ENCODE data around the gene GPS1.

Gene GPS1

DNA sequence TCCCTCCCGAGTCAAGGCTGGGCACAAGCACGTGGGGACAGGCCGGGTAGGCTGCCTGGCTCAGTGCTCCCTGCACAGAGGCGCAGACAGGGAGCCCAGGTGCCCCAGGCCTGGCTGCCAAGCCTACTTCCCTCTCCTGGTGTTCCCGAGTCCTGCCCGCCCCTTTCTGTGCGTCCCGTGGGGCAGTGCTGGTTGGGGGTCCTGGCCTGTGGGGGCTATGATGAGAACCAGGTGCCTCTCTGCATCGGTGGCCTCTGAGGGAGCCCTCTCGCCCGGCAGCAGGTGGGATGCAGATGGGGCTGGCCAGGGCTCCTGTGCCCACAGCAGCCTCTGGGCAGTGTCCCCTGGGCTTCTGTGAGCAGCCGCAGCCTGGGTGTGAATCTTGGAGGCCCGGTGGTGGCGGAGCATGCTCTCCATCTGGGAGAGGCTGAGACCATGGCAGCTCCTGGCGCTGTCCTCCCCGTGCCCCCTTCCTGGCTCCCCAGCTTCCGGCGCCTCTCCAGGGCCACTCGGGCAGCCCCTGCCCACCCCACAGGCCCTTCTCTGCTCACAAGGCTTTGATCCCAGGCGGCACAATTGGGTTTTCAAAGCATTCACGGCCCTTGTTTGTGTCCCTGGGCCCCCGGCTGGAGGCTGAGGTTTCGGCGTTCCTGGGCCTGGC, 36.3 kb upstream of the GPS1 start:
- no peak for DNase-seq

DNA sequence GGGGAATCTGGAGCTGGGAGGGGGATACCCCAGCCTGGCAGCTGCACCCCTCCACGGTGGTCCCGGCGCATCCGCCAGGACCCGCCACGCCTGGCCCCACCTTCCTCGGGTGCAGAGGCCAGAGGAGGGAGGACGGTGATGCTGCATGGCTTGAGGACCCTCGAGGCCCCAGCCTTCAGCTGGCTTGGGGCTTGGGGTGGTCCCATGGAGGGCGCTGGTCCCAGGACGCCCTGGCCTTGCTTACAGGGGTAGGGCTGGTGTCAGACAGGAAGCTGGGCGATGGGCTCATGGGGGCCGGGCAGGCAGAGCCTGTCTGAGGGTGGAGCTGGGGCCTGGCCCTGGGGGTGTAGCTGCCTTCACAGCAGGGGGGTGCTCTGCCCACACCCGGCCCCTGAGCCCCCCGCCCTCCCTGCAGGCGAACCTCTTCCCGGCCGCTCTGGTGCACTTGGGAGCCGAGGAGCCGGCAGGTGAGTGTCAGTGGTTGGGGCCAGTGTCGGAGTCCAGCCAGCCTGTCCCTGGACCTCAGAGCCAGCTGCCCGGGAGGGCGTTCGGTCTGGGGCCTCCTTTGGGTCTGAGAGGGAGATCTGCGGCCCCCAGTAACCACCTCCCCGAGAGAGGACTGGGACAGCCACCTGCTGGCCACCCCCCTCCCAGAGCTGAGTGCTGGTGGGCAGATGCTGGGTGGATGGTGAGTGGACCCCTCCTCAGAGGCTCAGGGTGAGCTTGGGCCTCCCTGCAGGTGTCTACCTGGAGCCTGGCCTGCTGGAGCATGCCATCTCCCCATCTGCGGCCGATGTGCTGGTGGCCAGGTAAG, 35.4 kb upstream of the GPS1 start:
- no peak for DNase-seq

DNA sequence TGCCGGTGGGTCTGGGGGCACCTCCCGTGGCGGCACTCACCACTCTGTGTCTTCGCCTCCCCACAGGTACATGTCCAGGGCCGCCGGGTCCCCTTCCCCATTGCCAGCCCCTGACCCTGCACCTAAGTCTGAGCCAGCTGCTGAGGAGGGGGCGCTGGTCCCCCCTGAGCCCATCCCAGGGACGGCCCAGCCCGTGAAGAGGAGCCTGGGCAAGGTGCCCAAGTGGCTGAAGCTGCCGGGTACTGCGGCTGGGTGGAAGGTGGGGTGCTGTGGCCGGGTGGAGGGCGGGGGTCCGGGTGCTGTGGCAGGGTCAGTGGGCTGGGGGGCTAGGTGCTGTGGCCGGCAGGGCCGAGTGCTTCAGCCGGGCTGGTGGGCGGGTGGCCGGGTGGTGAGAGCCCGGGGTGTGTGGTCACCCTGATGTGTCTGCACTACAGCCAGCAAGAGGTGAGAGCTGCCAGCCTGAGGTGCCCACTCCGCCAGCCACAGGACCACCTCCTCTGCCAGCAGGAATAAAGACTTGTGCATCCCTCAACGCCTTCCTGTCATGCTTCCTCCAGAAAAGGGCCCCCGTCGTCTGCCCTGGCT, 34.7 kb upstream of the GPS1 start:
- DNase-seq: no peak

DNA sequence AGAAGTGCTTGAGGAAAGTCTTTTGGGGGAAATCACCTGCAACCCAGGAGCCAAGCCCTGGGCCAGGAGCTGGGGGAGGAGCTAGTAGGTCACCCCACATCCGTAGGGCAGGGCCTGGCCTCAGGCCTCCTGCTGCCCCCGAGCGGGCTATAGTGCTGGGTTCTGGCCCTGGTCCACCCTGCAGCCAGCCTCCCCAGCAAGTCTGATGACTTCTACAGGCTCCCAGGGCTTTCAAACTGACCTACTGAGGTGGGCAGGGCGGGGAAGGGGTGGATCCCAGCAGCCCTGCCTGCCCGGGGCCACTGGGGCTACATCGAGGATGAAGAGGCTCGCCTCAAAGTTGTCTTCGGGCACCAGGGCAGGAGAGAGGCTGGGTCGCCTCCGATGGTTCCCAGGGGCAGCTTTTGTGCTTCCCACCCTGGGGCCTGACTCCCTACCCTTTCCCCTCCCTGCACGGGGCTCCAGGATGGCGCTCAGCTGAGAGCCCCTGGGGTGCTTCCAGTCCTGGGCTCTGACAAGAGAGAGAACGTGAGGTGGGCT, 34.0 kb upstream of the GPS1 start:
- DNase-seq: no peak

DNA sequence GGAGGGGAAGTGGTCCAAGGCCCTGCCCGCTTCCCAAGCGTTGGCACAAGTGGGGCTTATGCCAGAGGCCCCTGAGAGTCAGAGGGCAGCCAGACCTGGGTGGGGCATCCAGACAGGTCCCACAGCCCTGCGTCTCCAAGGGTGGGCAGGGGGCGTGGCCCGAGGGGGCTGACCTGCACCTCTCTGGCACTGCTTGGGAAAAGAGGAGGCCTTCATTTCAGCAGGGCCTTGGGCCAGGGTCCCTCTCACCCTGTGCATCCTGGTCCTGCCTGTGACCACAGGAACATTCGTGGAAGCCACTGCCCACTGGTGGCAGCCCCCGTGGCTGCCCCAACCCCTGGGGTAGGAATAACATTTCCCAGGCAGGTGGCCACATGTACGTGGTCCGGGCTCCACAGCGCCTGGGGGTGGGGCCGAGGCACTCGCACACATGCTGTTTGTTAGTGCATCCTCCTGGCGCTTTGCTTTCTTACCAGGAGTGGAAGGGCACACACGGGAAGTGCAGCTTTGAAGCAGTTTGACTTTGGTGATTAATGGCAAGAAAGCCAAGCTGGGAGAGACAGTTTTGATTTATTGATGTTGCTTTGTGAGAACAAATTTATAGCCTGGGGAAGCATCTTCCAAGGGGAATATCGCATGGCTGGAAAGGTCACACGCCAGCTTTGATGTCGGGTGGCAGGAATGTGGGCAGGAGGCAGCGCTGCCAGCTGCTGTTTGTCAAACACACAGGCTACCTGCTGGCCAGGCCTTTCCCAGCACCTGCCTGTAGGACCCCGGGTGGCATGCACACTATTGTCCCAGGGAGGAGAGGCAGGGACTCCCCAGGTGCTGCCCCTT, 33.3 kb upstream of the GPS1 start:
- peak; percentile 90 for DNase-seq

DNA sequence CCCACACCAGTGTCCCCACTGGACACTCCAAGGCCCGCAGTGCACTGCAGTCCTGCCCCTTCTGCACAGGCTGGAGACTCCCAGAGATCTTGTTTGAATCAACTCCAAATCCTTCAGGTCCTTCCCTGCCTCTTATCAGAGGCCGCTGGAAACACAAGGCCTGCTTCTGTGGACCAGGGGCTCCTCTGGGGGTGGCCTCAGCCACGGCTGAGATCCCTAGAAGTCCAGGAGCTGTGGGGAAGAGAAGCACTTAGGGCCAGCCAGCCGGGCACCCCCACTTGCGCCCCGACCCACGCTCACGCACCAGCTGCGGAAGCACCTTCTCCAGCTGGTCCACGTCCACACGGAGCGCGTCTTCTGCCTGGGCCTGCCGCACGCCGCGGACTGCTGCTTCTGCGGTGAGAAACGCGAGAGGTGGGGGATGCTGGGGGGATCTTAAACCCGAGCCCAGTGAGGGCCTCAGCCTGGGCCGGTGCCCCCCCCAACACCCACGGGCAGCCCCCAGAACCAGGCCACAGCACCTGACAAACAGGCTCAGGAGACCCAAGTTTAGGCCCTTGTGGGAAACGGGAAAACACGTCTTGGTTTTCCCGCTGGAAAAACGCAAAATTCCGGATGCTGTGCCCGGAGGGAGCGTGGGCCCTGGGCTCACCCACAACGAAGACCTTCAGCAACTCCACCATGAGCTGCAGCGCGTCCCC, 32.6 kb upstream of the GPS1 start:
- no peak for DNase-seq

DNA sequence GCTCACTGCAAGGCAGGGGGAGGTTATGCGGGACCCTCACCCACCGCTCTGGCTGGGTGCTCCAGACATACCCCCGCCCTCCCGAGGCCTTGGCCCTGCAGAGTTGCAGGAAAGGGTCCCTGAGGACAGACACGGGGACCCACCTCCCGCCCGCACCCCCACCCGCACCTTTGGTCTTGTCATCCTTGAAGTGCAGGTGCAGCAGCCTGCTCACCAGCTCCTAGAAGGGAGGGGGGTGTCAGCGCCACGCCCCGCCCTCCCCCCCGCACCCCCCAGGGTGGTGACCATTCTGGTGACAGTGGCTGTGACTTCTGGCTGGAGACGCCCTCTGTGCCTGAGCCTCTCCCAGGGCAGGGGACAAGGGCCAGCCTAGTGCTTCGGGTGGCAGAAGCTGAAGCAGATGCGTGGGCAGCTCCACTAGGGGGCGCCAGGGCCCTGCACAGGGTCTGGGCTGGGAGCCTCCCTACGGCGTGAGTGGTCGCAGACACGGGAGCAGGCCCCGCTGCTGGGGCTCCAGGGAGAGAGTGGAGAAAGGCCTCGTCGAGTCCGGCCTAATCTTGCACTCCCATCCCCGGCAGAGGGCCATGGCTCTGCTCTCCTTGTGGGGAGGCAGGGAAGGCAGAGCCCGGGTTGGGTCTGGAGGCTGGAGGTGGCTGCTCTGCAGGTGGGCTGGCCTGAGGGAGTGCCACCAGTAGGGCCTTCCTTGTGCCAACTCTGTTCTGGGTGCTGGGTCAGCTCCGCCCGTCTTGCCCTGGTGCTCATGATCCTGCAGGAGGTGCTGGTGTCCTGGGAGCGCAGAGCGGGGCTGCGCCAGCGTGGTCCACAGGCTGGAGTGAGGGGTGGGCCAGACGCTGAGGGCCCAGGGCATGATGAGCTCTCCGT, 31.8 kb upstream of the GPS1 start:
- DNase-seq: peak; percentile 34

DNA sequence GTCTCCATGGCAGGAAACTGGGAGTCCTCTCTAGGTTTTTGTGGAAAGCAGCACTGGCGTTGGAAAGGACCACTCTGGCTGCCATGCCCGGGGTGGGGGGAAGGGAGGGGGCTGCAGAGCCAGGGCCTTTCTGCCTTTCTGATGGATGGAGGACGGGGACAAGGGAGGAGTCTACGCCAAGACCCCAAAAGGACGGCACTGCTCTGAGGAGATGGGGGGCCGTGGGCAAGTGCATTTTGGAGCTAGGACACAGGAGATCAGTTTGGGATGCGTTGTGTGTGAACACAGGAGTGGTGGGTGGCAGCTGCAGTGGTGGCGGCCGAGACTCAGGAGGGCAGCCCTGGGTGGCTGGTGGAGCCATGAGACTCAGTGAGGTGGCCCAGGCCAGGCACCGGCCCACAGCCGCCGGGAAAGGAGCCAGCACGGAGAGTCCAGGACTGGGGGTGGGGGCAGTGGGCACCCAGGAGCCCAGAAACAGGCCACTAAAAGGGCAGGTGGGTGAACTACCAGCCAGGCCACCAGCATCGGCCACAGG, 31.1 kb upstream of the GPS1 start:
- DNase-seq: no peak

DNA sequence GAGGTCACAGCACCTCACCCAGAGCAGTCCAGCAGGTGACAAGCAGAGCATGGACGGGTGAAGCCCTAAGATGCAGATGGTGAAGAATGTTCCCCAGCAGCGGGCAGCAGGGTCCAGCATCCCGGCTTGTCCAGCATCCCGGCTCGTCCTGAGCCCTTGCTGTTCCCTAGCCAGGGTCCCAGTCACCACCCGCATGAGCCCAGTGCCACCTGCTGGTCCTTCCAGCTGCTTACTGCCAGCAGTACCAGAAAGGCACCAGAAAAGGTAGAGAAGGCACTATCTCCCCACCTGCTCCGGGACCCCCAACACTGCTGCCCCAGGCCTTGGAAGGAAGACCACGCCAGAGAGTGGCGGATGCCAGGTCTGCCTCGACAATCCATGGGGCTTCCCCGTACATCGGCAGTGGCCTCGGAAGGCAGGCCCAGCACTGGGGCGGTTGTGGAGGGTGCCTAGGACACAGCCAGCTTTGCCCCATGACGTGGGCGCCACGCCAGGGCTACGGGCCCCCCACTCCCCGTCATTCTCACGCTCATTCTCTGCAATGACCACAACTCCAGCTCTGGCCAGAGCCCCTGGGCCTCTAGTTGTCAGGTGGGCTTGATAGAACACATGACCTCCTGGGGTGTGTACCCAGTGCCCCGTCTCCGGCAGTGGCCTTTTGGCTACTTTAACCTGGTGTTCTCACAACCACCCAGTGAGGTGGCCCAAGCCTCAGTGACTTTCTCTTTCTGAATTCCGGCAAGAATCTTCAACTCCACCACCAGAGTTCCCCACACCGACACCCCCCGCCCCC, 30.4 kb upstream of the GPS1 start:
- DNase-seq: peak; percentile 67

DNA sequence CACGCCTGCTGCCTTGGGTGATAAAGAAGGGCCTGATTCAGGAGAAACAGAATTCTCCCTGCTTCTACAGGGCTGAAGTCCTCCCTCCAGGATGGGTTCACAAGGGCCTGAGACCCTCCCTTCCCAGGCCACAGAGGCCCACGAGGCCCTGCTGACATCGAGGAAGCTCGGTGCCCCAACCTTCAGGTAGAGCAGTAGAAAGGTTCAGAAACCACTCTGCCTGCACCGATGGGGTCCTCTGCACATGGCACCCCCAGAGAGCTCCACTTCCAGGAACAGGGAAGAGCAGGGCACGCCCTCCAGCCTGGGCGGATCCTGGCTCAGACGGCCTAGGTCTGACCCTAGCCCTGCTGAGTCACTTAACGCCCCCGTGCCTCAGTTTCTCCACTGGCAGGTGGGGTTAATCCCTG, 29.8 kb upstream of the GPS1 start:
- DNase-seq: no peak

DNA sequence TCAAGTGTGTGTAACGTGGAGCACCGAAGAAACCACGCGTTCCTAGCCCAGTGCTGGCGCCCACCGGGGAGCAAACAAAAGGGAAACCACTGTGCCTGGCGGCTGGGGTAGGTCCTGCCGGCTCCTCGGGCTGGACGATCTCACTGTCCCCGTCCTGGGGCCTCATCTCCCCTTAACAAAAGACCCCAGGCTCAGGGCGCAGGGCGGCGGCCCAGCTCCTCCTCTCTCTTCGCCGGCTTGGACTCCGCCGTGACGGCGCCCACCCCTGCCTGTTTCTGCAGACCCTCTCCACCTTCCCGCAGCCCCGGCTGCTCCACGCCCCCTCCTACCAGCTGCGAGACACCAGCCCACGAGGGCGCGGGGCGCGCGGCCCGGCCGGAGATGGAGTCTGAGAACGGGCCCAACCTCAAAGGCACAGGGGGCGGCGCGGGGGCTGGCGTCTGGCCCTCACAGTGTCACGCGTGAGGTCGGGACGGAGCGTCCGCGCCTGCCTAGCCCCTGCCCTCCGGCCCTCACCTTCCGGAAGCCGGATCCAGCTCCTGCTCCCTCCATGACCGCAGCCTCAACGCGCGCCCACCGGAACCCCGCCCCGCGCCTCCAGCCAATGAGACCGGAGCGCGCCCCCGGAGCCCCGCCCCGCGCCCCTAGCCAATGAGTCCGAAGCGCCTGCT, 29.3 kb upstream of the GPS1 start, which contains the start of gene CENPX:
CENPX (minus strand) TSS at position 569 of the 671 bp plus-strand sequence; CDS start at position 552, 17 bp downstream.
- DNase-seq: no peak

DNA sequence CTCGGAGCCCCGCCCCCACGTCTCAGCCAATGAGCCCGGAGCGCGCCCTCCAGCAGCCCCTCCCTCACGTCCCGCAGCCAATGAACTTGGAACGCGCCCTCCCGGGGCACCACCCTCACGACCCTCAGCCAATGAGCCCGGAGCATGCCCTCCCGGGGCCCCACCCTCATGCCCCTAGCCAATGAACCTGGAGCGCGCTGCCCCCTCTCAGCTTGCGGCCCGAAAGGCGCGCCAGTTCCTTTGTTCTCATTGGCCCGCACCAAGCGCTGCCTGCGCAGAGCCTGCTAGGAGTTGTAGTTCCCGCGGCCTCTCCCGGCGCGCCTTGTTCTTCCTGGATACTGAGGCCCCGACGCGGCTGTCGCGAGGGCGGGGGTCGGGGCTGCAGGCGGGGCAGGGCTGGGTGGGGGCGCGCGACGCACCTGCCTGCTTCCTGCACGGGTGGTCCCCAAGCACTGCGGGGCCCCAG, 28.7 kb upstream of the GPS1 start, which contains the start of gene LRRC45:
LRRC45 (plus strand) TSS at position 325 of the 466 bp plus-strand sequence. CDS start 339 bp downstream, outside the sequence.
- peak; percentile 100 for DNase-seq

DNA sequence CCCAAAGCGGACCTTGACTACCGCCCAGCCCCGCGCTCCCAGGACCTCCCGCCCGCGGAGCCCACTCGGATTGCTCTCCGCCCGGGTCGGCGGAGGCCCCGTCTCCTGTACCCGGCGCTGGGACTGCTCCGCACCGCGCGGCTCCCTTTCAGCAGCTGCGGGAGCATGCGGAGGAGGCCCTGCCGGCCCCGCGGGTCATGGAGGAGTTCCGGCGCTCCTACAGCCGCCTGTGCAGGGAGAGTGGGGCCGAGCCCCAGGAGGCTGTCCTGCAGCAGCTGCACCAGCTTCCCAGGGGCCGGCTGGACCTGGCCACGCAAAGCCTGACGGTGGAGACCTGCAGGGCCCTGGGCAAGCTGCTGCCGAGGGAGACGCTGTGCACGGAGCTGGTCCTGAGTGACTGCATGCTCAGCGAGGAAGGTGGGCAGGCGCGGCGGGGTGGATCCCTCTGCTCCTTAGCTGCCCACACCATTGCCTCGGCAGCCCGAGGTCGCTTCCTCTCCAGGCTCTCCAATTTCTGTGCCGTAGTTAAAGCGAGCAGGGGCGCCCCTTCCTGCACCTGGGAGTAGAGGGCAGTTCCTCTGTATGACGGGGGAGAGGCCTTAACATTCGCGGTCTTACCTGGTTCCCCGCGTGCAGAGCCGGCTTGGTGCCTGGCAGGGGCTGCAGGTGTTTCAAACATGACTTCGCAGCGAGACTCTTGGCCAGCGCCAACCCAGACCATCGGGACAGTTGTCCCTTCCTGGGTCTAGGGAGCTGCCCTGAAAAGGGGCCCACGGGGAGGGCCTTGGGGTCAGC, 28.1 kb upstream of the GPS1 start:
- DNase-seq: no peak

DNA sequence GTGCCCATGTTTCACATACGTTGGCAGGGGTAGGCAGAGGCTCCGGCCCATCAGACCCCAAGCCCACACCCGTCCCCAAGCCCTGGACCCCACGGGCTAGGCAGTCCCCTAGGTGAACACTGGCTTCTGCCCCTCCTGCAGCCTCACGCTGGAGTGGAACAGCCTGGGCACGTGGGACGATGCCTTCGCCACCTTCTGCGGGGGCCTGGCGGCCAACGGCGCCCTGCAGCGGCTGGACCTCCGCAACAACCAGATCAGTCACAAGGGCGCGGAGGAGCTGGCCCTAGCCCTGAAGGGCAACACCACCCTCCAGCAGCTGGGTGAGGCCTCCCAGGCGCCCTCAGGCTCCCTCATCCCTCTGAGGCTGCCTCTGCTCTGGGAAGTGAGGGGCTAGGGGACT, 26.8 kb upstream of the GPS1 start:
- no peak for DNase-seq

DNA sequence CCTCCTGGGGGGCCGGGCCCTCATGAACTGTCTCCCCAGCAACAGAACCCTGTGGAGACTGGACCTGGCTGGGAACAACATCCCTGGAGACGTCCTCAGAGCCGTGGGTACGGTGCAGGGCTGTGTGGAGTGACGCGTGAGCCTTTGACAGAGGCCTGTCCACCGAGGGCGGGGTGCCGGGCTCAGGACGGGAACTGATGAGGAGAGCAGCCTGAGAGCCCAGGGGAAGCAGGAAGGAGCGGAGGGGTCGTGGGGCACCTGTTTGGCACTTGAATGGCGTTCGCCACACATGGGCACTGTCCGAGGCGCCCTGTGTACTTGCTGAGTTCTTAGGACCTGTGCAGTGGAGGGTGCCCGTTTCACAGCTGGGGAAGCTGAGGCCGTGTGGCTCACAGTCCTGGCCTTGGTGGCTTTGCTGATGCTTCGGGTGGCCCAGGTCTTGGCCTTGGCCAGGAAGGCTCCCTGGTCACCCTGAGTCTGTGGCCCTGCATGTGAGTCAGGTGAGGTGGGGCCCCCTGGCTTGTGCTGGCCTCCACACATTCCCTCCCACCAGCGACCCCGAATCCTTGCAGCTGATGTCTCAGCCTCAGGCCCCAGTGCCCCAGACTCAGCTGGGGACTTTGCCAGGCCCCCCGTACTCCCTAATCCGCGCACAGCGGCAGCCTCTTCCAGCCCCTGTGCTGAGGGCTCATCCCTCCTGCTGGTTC, 26.1 kb upstream of the GPS1 start:
- DNase-seq: no peak

DNA sequence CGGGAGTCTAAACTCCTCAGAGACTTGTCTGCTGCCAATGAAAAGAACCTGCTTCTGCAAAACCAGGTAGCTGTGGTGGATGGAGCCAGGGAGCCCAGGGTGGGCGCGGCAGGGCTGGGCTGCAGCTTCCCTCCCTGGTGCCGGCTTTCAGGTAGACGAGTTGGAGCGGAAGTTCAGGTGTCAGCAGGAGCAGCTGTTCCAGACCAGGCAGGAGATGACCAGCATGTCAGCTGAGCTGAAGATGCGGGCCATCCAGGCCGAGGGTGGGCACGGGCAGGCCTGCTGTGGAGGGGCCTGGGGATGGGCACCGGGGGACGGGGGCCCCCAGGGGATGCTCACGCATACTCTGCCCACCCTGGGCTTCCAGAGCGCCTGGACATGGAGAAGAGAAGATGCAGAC, 23.5 kb upstream of the GPS1 start:
- no peak for DNase-seq

DNA sequence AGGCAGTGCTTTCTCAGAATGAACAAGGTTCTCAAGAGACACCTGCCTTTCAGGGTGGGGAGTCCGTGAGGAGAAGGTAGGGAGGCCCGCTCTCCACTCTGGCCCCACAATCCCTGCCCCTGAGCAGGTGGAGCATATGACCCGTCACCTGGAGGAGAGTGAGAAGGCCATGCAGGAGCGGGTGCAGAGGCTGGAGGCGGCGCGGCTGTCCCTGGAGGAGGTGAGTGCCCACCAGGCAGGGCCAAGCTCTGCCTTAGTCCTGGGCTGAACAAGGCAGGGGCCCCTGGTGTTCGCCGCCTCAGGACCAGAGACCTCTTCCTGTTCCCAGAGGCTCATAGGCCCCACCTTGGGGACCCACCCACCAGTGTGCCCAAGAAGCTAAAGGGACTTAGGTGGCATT, 22.7 kb upstream of the GPS1 start:
- DNase-seq: no peak

DNA sequence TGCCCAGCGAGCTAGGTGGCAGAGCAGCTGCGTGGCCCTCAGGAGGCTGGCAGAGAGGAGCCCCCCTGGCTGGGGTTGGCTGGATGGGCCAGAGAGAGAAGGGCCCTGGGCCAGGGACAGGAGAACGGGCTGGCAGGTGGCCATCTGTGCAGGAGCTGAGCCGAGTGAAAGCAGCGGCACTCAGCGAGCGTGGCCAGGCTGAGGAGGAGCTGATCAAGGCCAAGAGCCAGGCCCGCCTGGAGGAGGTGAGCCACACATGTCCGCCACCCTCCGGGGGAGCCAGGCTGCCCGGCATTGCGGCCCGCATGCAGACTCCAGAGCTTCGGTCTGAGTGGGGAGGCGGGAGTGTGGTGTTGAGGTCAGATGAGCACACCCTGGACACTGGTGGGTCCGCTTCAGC, 22.3 kb upstream of the GPS1 start:
- DNase-seq: no peak
